ENCODE measurements around the gene CITED2. TPM values are rescaled to one million over a fixed set of nuclear protein-coding genes. Genes with fewer than 3 reads are reported as not detected.

Gene CITED2
- total and polyA plus RNA-seq, 7 donors = 15.3 to 414 (median 118) TPM

DNA sequence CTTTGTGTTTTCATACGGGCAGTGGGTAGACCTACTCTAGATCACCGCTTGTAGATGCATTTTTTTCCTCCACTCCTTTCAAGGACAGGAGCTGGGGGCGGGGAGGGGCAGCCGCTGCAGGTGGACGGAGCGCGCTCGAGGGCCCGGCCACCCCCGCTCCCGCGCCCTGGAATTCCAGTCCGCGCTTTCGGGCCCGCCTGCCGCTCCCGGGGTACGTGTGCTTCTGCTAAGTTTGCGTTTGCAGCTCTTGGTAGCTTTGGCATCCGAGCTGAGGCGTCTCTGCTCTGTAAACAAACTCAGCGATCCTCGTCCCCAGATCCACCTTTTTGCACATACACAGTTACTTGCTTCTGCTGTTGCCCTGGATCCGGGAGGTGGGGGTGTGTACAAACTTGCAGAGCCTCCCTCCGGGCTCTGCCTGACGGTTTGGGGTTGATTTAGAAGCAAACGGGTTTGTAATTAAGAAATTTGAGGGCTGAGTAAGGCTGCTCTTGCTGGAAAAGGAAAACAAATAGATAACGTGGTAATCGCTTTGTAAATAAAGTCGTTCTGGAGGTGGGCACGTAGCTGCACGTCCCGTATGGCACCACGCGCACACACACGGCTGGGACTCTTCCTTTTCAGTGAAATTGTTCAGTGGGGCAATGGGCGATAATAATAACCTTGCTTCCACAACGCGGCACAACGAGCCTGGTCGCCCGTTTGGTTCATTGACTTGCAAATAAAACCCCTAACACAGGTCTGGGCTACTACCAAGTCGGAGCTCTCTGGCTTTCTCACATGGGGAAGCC lies 973 bp upstream of the CITED2 start:
- H3K27me3 ChIP-seq (ENCODE audit: insufficient read depth in 3 of 3, low read length in 2 of 3) = no peaks in the 10 kb centered on the region
- peak overlapping the region; percentile 98 for H3K27ac ChIP-seq
- peak overlapping the region; percentile 80 for H3K4me3 ChIP-seq
- peaks cover 19% of the 10 kb centered on the region for H3K4me1 ChIP-seq
- peak; percentile 91 to 93 for DNase-seq
- intact Hi-C loops (cut with DNase I) = loop anchor here (2.0 to 10.0 kb wide), 7 partner anchors 139 to 1549 kb away; no protein-coding TSS in a partner anchor
- TF ChIP-seq, protein P1, sequence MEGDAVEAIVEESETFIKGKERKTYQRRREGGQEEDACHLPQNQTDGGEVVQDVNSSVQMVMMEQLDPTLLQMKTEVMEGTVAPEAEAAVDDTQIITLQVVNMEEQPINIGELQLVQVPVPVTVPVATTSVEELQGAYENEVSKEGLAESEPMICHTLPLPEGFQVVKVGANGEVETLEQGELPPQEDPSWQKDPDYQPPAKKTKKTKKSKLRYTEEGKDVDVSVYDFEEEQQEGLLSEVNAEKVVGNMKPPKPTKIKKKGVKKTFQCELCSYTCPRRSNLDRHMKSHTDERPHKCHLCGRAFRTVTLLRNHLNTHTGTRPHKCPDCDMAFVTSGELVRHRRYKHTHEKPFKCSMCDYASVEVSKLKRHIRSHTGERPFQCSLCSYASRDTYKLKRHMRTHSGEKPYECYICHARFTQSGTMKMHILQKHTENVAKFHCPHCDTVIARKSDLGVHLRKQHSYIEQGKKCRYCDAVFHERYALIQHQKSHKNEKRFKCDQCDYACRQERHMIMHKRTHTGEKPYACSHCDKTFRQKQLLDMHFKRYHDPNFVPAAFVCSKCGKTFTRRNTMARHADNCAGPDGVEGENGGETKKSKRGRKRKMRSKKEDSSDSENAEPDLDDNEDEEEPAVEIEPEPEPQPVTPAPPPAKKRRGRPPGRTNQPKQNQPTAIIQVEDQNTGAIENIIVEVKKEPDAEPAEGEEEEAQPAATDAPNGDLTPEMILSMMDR (IDR thresholded peaks at IDR 0.05) = no peak
- WGBS, 3 donors = 0 to 1% (median 0%) methylated on average over 44 of the region's 44 CpGs
- peak; percentile 76 to 81 (median 79) for ATAC-seq
- peaks cover 4 to 19% of the 10 kb centered on the region in 2 donors for H3K36me3 ChIP-seq (ENCODE audit: insufficient read depth in 1 of 2, low read depth in 1 of 2)
- no peaks in the 10 kb centered on the region for H3K9me3 ChIP-seq

DNA sequence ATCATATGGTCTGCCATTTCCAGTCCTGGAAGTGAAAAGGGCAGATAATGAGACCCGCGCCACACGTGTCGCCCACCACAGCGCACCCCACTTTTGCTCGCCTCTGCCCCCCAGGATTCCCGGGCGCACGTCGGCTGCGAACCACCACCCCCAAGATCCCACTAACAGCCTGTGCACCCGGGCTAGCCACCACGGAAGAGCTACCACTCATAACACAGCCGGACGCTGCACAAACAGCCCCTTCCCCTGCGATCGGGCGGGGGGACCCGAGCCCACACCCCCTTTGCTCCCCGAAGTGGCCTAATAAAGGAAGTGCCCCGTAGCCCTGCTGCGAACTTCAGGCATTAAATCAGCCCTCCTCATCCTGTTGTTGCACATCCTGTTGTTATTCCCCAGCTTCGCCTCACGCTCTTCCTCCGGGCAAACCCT lies 506 bp downstream of the CITED2 start:
- TF ChIP-seq, protein P1 (IDR thresholded peaks at IDR 0.05) = no peak

DNA sequence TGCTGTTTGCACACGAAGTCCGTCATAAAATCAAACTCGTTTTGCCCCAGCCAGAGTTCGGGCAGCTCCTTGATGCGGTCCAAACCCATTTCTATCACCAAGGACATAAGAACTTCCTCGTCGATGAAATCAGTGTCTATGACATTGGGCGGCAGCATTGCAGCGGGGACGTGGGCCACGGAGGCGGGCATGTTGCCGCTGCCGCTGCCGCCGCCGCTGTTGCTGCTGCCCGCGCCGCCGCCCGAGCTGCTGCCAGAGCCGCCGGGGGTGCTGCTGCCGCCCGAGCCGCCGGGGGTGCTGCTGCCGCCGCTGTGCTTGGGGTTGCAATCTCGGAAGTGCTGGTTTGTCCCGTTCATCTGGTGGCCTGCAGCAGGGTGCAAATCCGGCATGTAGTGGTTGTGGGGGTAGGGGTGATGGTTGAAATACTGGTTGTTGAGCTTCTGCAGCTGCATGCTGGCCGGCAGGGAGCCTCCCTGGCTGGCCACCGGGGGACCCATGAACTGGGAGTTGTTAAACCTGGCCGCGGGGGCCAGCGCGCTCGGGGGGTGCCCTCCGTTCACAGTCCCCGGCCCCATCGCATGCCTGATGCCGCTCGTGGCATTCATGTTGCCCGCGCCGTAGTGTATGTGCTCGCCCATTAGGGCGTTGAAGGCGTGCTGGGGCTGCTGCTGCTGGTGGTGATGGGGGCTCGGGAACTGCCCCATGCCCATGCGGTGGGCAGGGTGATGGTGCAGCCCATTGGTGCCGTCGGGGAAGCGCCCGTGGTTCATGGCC lies 1.1 kb downstream of the CITED2 start:
- ATAC-seq = peak; percentile 12 to 46 (median 24)
- intact Hi-C loops (cut with DNase I) = loop anchor here (5.0 to 10.0 kb wide), 8 partner anchors 141 to 1551 kb away; no protein-coding TSS in a partner anchor
- peak overlapping the region; percentile 98 for H3K27ac ChIP-seq
- H3K27me3 ChIP-seq (ENCODE audit: insufficient read depth in 3 of 3, low read length in 2 of 3) = no peaks in the 10 kb centered on the region
- DNase-seq = peak; percentile 72 to 89
- peaks cover 4 to 19% of the 10 kb centered on the region in 2 donors for H3K36me3 ChIP-seq (ENCODE audit: insufficient read depth in 1 of 2, low read depth in 1 of 2)
- TF ChIP-seq, protein P1 (IDR thresholded peaks at IDR 0.05) = peak; percentile 34
- no peaks in the 10 kb centered on the region for H3K9me3 ChIP-seq
- WGBS, 3 donors = 0 to 1% (median 0%) methylated on average over 51 to 57 of the region's 57 CpGs
- peak overlapping the region; percentile 80 for H3K4me3 ChIP-seq
- peaks cover 38% of the 10 kb centered on the region for H3K4me1 ChIP-seq

More for the DNA sequence above, 506 bp downstream of the CITED2 start:
- intact Hi-C loops (cut with DNase I) = loop anchor here (1.0 to 10.0 kb wide), 11 partner anchors 141 to 1551 kb away; no protein-coding TSS in a partner anchor
- WGBS, 3 donors = 0 to 1% (median 0%) methylated on average over 25 of the region's 25 CpGs
- Histone ChIP-seq H3K27me3 (ENCODE audit: insufficient read depth in 3 of 3, low read length in 2 of 3) (no peaks in the 10 kb centered on the region), H3K36me3 (ENCODE audit: insufficient read depth in 1 of 2, low read depth in 1 of 2) (peaks cover 4 to 19% of the 10 kb centered on the region in 2 donors), H3K4me1 (peaks cover 32% of the 10 kb centered on the region), H3K9me3 (no peaks in the 10 kb centered on the region), H3K27ac (peak overlapping the region; percentile 98), H3K4me3 (peak overlapping the region; percentile 80)
- DNase-seq (no peak), ATAC-seq (peak in 3 of 4 donors; percentile 0 to 51 (median 46))

DNA sequence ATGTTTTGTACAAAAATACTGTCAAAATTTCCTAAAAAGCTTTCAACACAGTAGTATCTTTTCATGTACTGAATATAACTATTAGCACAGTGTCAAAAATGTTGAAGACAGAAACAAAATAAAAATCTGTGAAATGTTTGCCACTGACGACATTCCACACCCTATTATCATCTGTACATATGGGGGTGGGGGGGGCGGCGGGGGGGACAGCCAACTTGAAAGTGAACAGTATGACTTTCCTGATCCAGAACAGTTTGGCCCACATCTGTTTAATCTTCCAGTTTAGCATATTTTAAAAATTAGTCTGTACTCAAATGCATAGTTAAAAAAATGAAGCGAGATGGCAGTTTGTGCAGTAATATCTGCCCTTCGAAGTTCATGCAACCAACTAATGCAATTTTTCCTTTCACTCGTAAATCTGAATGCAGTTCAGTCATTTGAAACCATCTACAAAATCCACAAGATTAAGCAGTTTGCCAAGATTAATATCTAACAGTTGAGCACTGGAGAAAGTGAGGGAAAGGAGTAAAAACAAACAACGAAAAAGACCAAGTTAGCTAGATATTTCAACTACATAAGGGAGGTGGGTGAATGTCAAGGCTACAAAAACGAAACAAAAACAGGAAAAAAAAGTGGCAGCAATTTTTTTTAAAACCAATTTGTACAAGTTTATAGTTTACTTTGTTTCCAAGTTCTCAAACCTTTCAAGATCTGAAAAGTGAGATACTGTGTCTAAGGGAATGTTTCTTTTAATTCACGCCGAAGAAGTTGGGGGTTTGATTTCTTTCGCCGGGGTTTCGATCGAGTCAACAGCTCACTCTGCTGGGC lies 1.9 kb downstream of the CITED2 start:
- H3K27ac ChIP-seq = peak overlapping the region; percentile 98
- intact Hi-C loops (cut with DNase I) = loop anchor here (5.0 to 10.0 kb wide), 8 partner anchors 142 to 1552 kb away; no protein-coding TSS in a partner anchor
- TF ChIP-seq, protein P1 (IDR thresholded peaks at IDR 0.05) = no peak
- no peaks in the 10 kb centered on the region for H3K27me3 ChIP-seq (ENCODE audit: insufficient read depth in 3 of 3, low read length in 2 of 3)
- DNase-seq (no peak), ATAC-seq (no peak)
- H3K4me3 ChIP-seq = peak overlapping the region; percentile 80
- peaks cover 4 to 19% of the 10 kb centered on the region in 2 donors for H3K36me3 ChIP-seq (ENCODE audit: insufficient read depth in 1 of 2, low read depth in 1 of 2)
- peaks cover 39% of the 10 kb centered on the region for H3K4me1 ChIP-seq
- WGBS, 3 donors = 0 to 1% (median 0%) methylated on average over 14 of the region's 14 CpGs
- no peaks in the 10 kb centered on the region for H3K9me3 ChIP-seq
